Left lung (tissue), 10 donors: Measurements from ENCODE around the gene UBE2Q2. TPM values are rescaled to one million over a fixed set of nuclear protein-coding genes. Genes with fewer than 3 reads are reported as not detected.

Experiments
- ATAC-seq: fragments of 200-7000 bp; cut with Tn5 transposase; one replicate; pipeline ENCODE4 v1.9.1; 2020; ENCODE audit warnings: moderate library complexity
- DNase-seq, 4 donors: peaks; one replicate each; pipeline ENCODE4 v3.0.0-alpha.2; 2013 to 2020
- H3K27ac ChIP-seq, 2 donors: fragments of 200-600 bp; sonication (generic) in 1 of 2; one replicate each; pipeline versions ENCODE4 v1.5.0 to v1.8.0; 2020 to 2021
- H3K27me3 ChIP-seq, 2 donors: fragments of 200-600 bp; sonication (generic) in 1 of 2; one replicate each; pipeline versions ENCODE4 v1.5.0 to v1.8.0; 2020 to 2021
- H3K36me3 ChIP-seq, 2 donors: fragments of 200-600 bp; sonication (generic) in 1 of 2; one replicate each; pipeline versions ENCODE4 v1.5.0 to v1.8.0; 2020 to 2021
- H3K4me1 ChIP-seq, 2 donors: fragments of 200-600 bp; one replicate each; pipeline ENCODE4 v1.8.0; 2021
- H3K4me3 ChIP-seq, 2 donors: fragments of 200-600 bp; sonication (generic) in 1 of 2; one replicate each; pipeline versions ENCODE4 v1.5.0 to v1.8.0; 2020 to 2021; ENCODE audit warnings: mild to moderate bottlenecking in 1 of 2
- H3K9me3 ChIP-seq, 2 donors: fragments of 200-600 bp; sonication (generic) in 1 of 2; one replicate each; pipeline versions ENCODE4 v1.5.0 to v1.8.0; 2020 to 2021
- intact Hi-C, 2 donors: fragments of 100-400 bp; cut with DNase I; formaldehyde crosslinking; loops; one replicate each; pipeline versions ENCODE4 v1.11.2 to v1.14.2; 2022
- polyA plus RNA-seq, 6 donors: library from polyadenylated mRNA; unstranded; fragments of 120-200 nt; gene quantifications; one replicate each; pipeline ENCODE4 v1.2.1, GENCODE V29; 2013; ENCODE audit not compliant: insufficient read length in 6 of 6
- total RNA-seq, 2 donors: library from RNA; stranded (reverse); fragmentation: NEBNext Ultra II Directional; extraction: Animal tissue kit (Norgen Biotek cat#: 25700); gene quantifications; one replicate each; pipeline ENCODE4 v1.2.1, GENCODE V29; 2021
- TF ChIP-seq, protein P1 (sequence below), 2 donors: fragments of 200-600 bp; sonication (generic) in 1 of 2; IDR thresholded peaks; one replicate each; pipeline versions ENCODE4 v1.5.0 to v1.8.0; 2021; ENCODE audit warnings: antibody characterized with exemption in 2 of 2
- donor health status: DM: no; HTN: yes; CAD: no.
- donor health status: DM: no; HTN: no; CAD: no.

The UBE2Q2 gene
- total and polyA plus RNA-seq, 8 donors: 30.4 to 64.6 (median 53.1) TPM

DNA sequence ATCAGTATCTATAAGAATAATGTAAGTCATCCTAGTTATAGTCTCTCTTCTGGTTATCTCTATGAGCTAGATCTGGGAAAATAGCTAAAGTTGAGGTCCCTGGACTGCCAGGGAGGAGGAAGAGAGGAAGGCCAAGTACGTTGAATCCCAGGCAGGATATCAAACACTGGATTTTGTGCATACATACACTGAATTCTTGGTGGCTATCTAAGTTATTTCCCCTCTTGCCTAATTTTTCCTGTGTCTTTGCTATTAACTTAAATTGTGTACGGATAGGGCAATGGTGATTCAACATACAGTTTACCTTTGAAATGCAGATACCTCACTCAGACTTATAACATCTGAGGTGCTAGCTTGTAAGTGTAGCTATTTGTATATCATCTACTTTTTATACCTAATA is 87.6 kb downstream of the UBE2Q2 start:
- Histone ChIP-seq H3K4me3 (no peak overlapping the region), H3K27me3 (no peaks in the 10 kb centered on the region), H3K27ac (no peak overlapping the region), H3K4me1 (peaks cover 0 to 6% of the 10 kb centered on the region in 2 donors), H3K36me3 (peaks cover 0 to 57% of the 10 kb centered on the region in 2 donors), H3K9me3 (no peaks in the 10 kb centered on the region)
- DNase-seq (no peak), ATAC-seq (no peak)
- TF ChIP-seq, protein P1, sequence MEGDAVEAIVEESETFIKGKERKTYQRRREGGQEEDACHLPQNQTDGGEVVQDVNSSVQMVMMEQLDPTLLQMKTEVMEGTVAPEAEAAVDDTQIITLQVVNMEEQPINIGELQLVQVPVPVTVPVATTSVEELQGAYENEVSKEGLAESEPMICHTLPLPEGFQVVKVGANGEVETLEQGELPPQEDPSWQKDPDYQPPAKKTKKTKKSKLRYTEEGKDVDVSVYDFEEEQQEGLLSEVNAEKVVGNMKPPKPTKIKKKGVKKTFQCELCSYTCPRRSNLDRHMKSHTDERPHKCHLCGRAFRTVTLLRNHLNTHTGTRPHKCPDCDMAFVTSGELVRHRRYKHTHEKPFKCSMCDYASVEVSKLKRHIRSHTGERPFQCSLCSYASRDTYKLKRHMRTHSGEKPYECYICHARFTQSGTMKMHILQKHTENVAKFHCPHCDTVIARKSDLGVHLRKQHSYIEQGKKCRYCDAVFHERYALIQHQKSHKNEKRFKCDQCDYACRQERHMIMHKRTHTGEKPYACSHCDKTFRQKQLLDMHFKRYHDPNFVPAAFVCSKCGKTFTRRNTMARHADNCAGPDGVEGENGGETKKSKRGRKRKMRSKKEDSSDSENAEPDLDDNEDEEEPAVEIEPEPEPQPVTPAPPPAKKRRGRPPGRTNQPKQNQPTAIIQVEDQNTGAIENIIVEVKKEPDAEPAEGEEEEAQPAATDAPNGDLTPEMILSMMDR (IDR thresholded peaks at IDR 0.05): no peak
- intact Hi-C loops: no loop called here

DNA sequence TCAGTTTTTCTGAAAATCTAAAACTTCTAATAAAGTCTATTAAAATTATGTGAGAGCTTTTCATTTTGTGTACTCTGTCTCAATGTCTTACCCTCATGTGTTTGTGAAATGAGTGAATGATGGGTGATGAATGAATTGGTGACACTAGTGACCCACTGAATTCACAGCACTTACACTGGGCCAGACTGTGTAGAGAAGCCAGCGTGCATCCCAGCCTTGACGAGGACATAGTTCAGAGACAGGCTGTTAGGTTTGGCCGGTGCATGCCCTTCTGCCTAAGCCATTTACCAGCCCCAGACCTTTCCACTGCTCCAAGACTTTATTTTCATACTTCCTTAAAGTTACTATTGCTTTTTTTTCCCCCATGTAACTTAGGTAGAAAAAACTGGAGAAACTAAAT is 99.2 kb downstream of the UBE2Q2 start:
- Histone ChIP-seq H3K27me3 (peaks cover 0 to 12% of the 10 kb centered on the region in 2 donors), H3K4me3 (no peak overlapping the region), H3K9me3 (no peaks in the 10 kb centered on the region), H3K36me3 (peaks cover 0 to 8% of the 10 kb centered on the region in 2 donors), H3K4me1 (no peaks in the 10 kb centered on the region), H3K27ac (no peak overlapping the region)
- TF ChIP-seq, protein P1 (IDR thresholded peaks at IDR 0.05): no peak
- intact Hi-C loops: no loop called here
- no peak for ATAC-seq
- DNase-seq: no peak

DNA sequence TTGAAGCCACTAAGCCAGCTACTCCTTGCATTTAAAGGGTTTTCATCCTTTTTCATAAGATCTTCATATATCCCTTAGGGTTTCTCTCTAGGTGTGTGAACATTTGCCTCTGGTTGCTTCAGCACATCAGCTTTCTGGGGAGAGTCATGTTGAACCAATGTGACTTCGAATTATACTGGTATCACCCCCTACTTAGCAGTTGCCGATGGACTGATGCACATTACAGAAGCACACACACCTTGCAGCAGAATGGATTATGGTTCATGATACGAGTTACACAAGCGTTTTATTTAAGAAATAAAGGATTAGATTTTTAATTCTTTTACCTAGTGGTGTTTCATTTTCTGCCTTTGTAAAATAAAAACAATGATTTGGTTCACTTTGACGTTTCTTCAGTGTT is 100.0 kb downstream of the UBE2Q2 start:
- H3K36me3 ChIP-seq: peaks cover 0 to under 1% of the 10 kb centered on the region in 2 donors
- ATAC-seq: no peak
- H3K9me3 ChIP-seq: no peaks in the 10 kb centered on the region
- H3K27me3 ChIP-seq: peaks cover 0 to 18% of the 10 kb centered on the region in 2 donors
- TF ChIP-seq, protein P1 (IDR thresholded peaks at IDR 0.05): no peak
- no peak overlapping the region for H3K27ac ChIP-seq
- intact Hi-C loops: no loop called here
- H3K4me3 ChIP-seq: no peak overlapping the region
- no peak for DNase-seq
- H3K4me1 ChIP-seq: no peaks in the 10 kb centered on the region

DNA sequence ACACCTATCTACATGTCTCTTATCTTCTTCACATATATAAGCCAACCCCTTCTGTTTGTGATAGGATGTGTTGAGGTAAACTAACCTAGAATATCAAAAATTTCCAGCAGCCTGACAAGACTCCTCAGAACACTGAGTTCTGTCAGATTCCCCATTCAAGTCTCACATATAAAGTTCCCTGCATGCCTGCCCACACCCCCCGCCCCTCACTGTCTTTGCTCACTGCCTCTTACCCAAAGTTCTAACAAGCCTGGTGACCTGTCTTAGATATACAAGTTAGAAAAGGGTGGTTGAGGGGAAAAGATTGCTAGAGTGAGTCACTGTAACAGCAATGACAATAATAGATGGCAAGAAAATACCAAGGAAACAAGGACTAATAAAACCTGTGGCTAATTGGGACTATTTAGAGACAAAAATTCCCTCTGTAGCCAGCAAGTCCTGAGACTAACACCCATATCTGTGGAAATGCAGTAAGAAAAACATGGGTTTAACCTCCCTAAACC is 100.5 kb downstream of the UBE2Q2 start:
- DNase-seq (no peak), ATAC-seq (no peak)
- Histone ChIP-seq H3K27me3 (peaks cover 0 to 23% of the 10 kb centered on the region in 2 donors), H3K4me1 (no peaks in the 10 kb centered on the region), H3K36me3 (no peaks in the 10 kb centered on the region), H3K4me3 (no peak overlapping the region), H3K9me3 (no peaks in the 10 kb centered on the region), H3K27ac (no peak overlapping the region)
- TF ChIP-seq, protein P1 (IDR thresholded peaks at IDR 0.05): no peak
- intact Hi-C loops: no loop called here

DNA sequence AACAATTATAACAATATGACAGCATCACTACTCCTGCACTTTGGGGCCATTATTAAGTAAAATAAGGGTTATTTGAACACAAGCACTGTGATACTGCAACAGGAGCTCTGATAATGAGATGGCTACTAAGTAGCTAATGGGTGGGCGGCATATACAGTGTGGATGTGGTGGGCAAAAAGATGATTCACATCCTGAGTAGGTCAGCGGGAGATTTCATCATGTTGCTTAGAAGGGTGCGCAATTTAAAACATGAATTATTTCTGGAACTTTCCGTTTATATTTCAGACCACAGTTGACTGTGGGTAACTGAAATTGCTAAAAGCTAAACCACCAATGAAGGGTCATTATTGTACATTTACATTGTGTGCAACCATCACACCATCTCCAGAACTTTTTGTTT is 102.7 kb downstream of the UBE2Q2 start:
- Histone ChIP-seq H3K9me3 (no peaks in the 10 kb centered on the region), H3K36me3 (no peaks in the 10 kb centered on the region), H3K27me3 (peaks cover 0 to 23% of the 10 kb centered on the region in 2 donors), H3K27ac (no peak overlapping the region), H3K4me3 (no peak overlapping the region), H3K4me1 (no peaks in the 10 kb centered on the region)
- TF ChIP-seq, protein P1 (IDR thresholded peaks at IDR 0.05): no peak
- intact Hi-C loops: no loop called here
- no peak for DNase-seq
- ATAC-seq: no peak
